GM12864 (cell line): Measurements from ENCODE around the gene TRPM1.

Experiments used
- DNase-seq: peaks from one replicate; pipeline ENCODE4 v3.0.0-alpha.2; 2011; ENCODE audit warnings: low read depth
- H3K4me3 ChIP-seq: 2 replicates; pipeline ENCODE4 v1.5.1; 2011; ENCODE audit warnings: mild to moderate bottlenecking, low read depth, low read length, control low read depth
- TF ChIP-seq, protein P1 (sequence below): IDR thresholded peaks from 2 replicates; pipeline ENCODE4 v1.5.1; 2011; ENCODE audit warnings: low read depth, mild to moderate bottlenecking, moderate library complexity, low read length, control low read depth, inconsistent platforms; ENCODE audit errors: missing control alignments

Gene TRPM1

DNA sequence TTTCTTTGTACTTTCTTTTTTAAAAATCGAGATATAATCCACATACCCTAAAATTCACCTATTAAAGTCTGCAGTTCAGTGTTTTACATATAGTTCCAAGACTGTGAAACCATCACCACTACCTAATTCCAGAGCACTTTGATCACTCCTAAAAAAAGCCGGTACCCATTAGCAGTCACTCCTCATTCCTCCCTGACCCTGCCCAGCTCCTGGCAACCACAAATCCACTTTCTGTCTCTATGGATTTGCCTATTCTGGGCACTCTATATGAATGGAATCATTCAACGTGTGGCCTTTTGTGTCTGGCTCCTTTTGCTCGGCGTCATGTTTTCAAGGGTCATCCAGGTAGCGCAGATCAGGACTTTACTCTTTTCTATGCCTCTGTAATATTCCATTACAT, 17.3 kb downstream of the TRPM1 start:
- H3K4me3 ChIP-seq: no peak overlapping the region
- TF ChIP-seq, protein P1, sequence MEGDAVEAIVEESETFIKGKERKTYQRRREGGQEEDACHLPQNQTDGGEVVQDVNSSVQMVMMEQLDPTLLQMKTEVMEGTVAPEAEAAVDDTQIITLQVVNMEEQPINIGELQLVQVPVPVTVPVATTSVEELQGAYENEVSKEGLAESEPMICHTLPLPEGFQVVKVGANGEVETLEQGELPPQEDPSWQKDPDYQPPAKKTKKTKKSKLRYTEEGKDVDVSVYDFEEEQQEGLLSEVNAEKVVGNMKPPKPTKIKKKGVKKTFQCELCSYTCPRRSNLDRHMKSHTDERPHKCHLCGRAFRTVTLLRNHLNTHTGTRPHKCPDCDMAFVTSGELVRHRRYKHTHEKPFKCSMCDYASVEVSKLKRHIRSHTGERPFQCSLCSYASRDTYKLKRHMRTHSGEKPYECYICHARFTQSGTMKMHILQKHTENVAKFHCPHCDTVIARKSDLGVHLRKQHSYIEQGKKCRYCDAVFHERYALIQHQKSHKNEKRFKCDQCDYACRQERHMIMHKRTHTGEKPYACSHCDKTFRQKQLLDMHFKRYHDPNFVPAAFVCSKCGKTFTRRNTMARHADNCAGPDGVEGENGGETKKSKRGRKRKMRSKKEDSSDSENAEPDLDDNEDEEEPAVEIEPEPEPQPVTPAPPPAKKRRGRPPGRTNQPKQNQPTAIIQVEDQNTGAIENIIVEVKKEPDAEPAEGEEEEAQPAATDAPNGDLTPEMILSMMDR: no peak
- no peak for DNase-seq

DNA sequence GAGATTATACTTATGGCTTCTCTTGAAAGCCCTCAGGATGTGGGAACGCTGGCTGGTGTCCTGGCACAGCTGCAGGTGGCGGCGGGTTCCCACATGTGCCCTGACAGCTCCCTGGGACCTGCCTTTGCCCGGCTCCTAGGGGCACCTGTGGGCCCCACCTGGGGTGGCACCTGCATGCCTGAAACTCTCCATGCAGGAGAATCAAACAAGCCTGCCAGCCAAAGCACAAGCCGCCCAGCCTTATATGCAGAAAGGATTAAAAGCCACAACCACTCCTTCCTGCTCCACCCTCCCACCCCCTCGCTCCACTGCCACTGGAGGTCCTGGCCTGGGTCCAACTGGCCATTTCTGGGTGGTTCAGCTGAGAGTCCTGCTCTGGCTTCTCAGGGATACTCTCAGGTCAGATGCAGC, 18.1 kb downstream of the TRPM1 start:
- TF ChIP-seq, protein P1: no peak
- DNase-seq: no peak
- H3K4me3 ChIP-seq: no peak overlapping the region

GRCh38 chr15:31082771-31083369, 18.7 kb downstream of the TRPM1 start:
- no peak for DNase-seq
- no peak overlapping the region for H3K4me3 ChIP-seq
- TF ChIP-seq, protein P1: no peak

- TF ChIP-seq, protein P1: no peak
- no peak overlapping the region for H3K4me3 ChIP-seq
- no peak for DNase-seq
Observed at GRCh38 chr15:31081588-31082250, 19.8 kb downstream of the TRPM1 start.

GRCh38 chr15:31081056-31081455, 20.5 kb downstream of the TRPM1 start:
- TF ChIP-seq, protein P1: no peak
- H3K4me3 ChIP-seq: no peak overlapping the region
- no peak for DNase-seq

GRCh38 chr15:31080591-31081014, 20.9 kb downstream of the TRPM1 start:
- H3K4me3 ChIP-seq: no peak overlapping the region
- TF ChIP-seq, protein P1: no peak
- no peak for DNase-seq

DNA sequence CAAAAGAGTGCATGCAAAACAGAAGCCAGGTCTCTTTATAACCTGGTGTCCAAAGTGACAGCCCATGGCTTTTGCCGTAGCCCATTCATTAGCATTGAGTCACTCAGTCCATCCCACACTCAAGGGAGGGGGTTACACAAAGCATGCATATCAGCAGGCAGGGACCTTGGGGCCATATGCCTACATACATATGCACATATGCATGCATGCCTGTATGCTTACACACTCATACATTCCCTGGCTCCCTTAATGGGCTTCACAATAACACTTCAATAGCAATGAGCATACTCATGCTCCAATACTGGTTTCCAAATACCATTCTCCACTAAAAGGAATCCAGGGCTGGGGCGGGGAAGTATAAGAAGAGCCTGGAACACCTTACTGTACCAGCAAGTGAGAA, 22.0 kb downstream of the TRPM1 start:
- no peak for DNase-seq
- TF ChIP-seq, protein P1: no peak
- H3K4me3 ChIP-seq: no peak overlapping the region
